GM23248 (cell line): ENCODE results near the gene IFIT1.

Source experiments
- EZH2 ChIP-seq: fragments of 200-600 bp; sonication (generic); IDR thresholded peaks from 2 replicates; pipeline ENCODE4 v1.6.1; 2018; ENCODE audit warnings: antibody characterized with exemption, mild to moderate bottlenecking; ENCODE audit not compliant: insufficient read depth, poor library complexity, severe bottlenecking
- EZH2phosphoT487 ChIP-seq: fragments of 200-600 bp; sonication (generic); IDR thresholded peaks from 2 replicates; pipeline ENCODE4 v1.6.1; 2018; ENCODE audit warnings: antibody characterized with exemption, moderate library complexity, mild to moderate bottlenecking, low read depth; ENCODE audit not compliant: insufficient read depth

- TF ChIP-seq EZH2 = no peak
- TF ChIP-seq EZH2phosphoT487 = no peak
These were observed 35.3 kb upstream of the IFIT1 start for GRCh38 chr10:89357096-89357495.
